ENCODE data around the gene C11orf21. TPM values are rescaled to one million over a fixed set of nuclear protein-coding genes. Genes with fewer than 3 reads are reported as not detected.

Gene C11orf21
- total RNA-seq, 2 donors from 2014 or later: 0.11 to 0.52 TPM

GRCh38 chr11:2269601-2270321 is 32.0 kb downstream of the C11orf21 start:
- peak overlapping the region in 1 of 2 donors; percentile 49 for H3K9ac ChIP-seq (ENCODE audit: low read depth in 2 of 2, low read length in 2 of 2)
- peak; percentile 72 for DNase-seq
- H3K4me1 ChIP-seq: no peaks in the 10 kb centered on the region
- intact Hi-C loops (cut with DNase I): no loop called here
- TF ChIP-seq CTCF (IDR thresholded peaks at IDR 0.05): no peak
- no peaks in the 10 kb centered on the region for H3K36me3 ChIP-seq
- H3K27ac ChIP-seq: peak overlapping the region; percentile 47
- peak overlapping the region; percentile 30 for H3K4me3 ChIP-seq
- H3K9me3 ChIP-seq: no peaks in the 10 kb centered on the region
- peaks cover 30% of the 10 kb centered on the region for H3K27me3 ChIP-seq

GRCh38 chr11:2268729-2269600 is 32.8 kb downstream of the C11orf21 start:
- TF ChIP-seq CTCF (IDR thresholded peaks at IDR 0.05): no peak
- Histone ChIP-seq H3K9ac (ENCODE audit: low read depth in 2 of 2, low read length in 2 of 2) (peak overlapping the region; percentile 19 to 64), H3K4me1 (no peaks in the 10 kb centered on the region), H3K36me3 (no peaks in the 10 kb centered on the region), H3K9me3 (no peaks in the 10 kb centered on the region), H3K27me3 (peaks cover 30% of the 10 kb centered on the region), H3K4me3 (peak overlapping the region; percentile 30), H3K27ac (peak overlapping the region; percentile 47)
- intact Hi-C loops (cut with DNase I): no loop called here
- DNase-seq: peak; percentile 50

- peak; percentile 19 for DNase-seq
- no peak overlapping the region for H3K27ac ChIP-seq
Measured at GRCh38 chr11:2267851-2268728, 33.6 kb downstream of the C11orf21 start.

GRCh38 chr11:2267306-2267850 is 34.3 kb downstream of the C11orf21 start:
- H3K4me1 ChIP-seq: no peaks in the 10 kb centered on the region
- TF ChIP-seq CTCF (IDR thresholded peaks at IDR 0.05): no peak
- H3K9ac ChIP-seq (ENCODE audit: low read depth in 2 of 2, low read length in 2 of 2): peak overlapping the region in 1 of 2 donors; percentile 64
- H3K27ac ChIP-seq: no peak overlapping the region
- intact Hi-C loops (cut with DNase I): no loop called here
- DNase-seq: no peak
- no peaks in the 10 kb centered on the region for H3K36me3 ChIP-seq
- no peaks in the 10 kb centered on the region for H3K9me3 ChIP-seq
- H3K4me3 ChIP-seq: no peak overlapping the region
- H3K27me3 ChIP-seq: peaks cover 30% of the 10 kb centered on the region

More at GRCh38 chr11:2267851-2268728, 33.6 kb downstream of the C11orf21 start:
- no peaks in the 10 kb centered on the region for H3K36me3 ChIP-seq
- H3K9me3 ChIP-seq: no peaks in the 10 kb centered on the region
- TF ChIP-seq CTCF (IDR thresholded peaks at IDR 0.05): no peak
- intact Hi-C loops (cut with DNase I): no loop called here
- H3K27me3 ChIP-seq: peaks cover 30% of the 10 kb centered on the region
- H3K4me3 ChIP-seq: peak overlapping the region; percentile 30
- no peaks in the 10 kb centered on the region for H3K4me1 ChIP-seq
- peak overlapping the region in 1 of 2 donors; percentile 64 for H3K9ac ChIP-seq (ENCODE audit: low read depth in 2 of 2, low read length in 2 of 2)

Data from colonic mucosa (tissue), 4 donors.